GM18499 (cell line): ENCODE data around the gene ZBTB17.
"Not testable (repeated sequence)": the region's sequence is repeated elsewhere in the genome, so short reads cannot be mapped to it uniquely, and the experiment has no call there.

Experiments
- ATAC-seq: cut with Tn5 transposase; IDR thresholded peaks from one replicate; pipeline ENCODE4 v1.9.1; 2021; ENCODE audit warnings: moderate number of reproducible peaks; ENCODE audit not compliant: insufficient read depth, unreplicated experiment

The ZBTB17 gene

DNA sequence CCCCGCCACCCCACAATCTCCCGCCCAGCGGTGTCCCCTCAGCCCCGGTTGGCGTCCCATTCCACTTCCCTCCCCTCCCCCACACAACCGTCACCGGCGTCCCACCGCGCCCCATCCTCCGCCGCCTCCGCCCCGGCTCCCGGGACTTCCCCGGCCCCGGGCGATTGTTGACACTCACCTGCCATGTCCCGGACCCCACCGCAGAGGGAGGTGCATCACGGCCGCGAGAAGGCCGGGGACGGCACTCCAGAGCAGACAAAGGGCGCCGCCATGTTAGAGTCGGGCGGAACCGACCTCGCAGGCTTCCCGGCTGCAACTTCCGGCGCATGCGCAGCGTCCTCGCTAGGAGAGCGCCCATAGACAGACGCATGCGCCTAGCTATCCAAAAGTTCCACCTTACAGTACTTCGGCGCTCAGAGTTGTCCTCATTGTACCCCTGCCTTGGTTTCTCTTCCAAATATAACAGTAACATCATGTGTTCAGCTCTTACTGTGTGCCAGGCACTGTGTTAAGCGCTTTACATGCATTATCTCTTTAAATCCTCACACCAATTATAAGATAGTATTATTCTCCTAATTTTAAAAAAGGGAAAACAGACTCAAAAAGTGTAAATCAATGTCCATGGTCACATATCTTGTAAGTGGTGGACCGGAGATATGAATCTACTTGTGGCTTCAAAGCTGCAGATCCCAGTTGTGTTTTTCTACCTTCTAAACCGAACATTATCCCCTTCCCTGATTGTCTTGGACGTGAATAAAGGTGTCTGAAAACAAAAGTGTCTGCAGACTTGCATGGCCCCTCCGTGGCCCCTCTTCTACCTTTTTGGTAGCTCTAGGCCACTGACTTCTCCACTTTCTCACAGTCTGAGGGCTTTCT lies at the start of gene ZBTB17:
TSS of gene ZBTB17 (minus strand) at position 297 of the 876 bp plus-strand sequence. CDS start 27,606 bp downstream, outside the sequence.
- ATAC-seq: no peak

DNA sequence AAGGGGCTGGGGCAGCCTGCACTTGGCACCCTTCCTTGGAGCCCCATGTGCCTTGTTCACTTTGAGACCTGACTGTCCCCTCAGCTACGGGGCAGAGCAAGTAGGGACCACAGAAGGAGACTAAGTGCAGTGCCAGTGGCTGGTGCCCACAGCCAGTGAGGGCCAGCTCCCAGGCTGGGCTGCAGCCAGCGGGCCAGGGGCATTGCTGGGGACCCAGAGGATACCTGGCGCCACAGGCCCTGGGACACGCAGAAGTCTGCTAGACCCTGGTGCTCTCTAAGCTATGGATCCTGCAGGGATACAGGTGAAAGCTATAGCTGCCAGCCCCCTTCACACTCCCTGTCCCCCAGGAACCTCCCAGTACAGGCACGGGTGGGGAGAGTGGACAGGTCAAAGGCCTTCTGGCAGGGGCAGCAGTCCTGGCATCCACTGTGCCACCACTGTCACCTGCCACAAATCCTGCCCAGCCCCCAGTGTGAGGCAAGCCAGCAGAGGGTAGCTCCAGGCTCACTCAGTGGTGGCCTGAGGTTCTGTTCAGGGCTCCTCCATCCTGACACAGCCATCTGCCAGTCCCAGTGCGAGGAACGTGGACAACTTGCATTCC lies 47.3 kb upstream of the ZBTB17 start:
- no peak for ATAC-seq

DNA sequence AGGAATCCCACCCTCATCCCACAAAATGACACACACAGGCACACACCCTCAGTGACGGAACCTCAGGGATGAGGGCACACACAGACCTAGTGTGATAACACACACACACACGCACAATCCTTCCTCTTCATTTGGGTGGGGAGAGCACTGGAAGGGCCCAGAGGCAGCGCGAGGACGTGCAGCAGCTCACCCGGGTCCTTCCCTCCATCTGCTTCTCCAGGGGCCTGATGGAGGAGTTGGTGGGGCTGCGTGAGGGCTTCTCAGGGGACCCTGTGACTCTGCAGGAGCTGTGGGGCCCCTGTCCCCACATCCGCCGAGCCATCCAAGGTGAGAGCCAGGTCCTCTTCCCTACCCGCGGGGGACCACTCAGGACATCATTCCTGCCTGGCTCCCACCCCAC lies 46.5 kb upstream of the ZBTB17 start:
- no peak for ATAC-seq

DNA sequence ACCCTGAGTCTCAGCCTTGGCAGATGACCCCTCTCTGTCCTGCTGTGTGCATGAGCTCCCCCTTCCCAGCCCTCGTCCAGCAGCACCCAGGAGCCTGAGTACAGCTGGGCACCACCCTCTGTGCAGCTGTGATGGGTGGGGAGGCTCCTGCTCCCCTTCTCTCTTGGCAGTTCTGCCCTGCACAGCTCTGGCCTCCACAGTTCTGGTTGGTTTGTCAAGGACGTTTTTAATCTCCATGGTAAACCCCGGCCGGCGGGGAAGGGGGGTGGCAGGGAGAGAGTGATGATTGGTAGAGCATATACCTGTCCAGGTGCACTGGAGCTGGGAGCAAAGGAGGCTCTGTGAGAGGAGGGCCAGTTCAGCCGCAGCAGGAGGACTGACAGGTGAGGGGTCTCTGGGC lies 45.8 kb upstream of the ZBTB17 start, which contains the start of gene CLCNKA:
TSS of gene CLCNKA (plus strand) at position 356 of the 400 bp plus-strand sequence. CDS start 584 bp downstream, outside the sequence.
- ATAC-seq: no peak

DNA sequence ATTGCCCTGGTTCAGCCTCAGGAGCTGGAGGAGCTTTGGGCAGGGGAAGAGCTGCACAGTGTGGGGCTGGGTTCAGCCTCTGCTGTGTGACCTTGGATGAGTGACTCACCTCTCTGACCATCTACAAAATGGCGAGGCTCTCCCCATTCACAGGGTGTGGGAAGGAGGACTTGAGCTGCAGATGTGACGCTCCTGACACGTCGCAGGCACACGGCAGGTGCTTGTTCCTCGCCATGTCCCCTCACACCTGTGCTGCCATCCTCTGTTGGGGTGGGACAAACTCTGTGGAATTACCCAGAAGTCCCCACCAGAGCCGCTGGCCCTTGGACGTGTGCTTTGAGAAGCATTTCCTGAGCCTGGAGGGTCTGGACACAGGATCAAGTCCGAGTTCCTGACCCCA lies 45.0 kb upstream of the ZBTB17 start:
- ATAC-seq: not testable (repeated sequence)

DNA sequence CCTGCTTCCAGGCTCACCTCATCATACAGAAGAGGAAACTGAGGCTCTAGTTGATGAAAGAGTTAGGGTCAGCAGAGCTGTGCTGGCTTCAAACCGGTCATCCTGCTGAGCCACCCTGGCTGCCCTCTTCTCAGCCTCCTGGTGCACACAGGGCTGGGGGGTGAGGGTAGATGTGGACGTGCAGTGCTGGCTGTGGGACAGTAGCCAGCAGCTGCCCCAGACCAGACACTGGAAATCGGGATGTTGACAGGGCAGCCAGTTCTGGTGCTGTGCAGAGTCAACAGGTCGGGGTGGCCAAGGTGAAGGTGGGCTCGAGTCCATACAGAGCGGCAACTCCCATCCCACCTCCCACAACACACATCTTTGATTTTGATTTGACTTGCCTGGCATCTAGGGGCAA lies 44.4 kb upstream of the ZBTB17 start:
- ATAC-seq: no peak

DNA sequence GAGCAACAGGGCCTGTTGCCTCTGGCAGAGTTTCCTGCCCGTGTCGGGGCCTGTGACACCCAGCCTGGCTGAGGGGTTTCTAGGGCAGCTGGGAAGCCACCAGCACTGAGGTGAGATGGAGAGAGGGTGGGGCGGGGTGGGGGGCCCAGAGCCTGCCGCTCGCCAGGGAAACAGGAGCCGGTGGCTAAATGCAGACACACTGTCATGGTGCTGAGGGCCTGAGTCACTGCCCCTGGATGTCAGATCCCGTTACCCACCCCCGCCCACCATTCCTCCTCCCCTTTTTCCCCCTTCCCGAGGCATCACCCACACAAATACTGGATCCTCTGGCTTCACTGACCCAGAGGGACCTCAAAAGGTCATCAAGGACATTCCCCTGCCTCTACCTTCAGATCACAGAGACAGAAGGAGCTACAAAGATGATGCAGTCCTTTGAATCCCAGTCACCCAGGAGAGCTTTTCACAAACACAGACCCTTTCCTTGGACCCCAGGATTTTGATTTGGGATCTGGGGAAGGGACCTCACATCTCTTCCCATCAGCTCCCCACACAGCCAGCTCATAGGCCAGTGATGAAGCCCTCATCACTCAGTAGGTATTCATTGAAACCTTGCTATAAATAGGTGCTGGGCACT lies 43.9 kb upstream of the ZBTB17 start:
- no peak for ATAC-seq

DNA sequence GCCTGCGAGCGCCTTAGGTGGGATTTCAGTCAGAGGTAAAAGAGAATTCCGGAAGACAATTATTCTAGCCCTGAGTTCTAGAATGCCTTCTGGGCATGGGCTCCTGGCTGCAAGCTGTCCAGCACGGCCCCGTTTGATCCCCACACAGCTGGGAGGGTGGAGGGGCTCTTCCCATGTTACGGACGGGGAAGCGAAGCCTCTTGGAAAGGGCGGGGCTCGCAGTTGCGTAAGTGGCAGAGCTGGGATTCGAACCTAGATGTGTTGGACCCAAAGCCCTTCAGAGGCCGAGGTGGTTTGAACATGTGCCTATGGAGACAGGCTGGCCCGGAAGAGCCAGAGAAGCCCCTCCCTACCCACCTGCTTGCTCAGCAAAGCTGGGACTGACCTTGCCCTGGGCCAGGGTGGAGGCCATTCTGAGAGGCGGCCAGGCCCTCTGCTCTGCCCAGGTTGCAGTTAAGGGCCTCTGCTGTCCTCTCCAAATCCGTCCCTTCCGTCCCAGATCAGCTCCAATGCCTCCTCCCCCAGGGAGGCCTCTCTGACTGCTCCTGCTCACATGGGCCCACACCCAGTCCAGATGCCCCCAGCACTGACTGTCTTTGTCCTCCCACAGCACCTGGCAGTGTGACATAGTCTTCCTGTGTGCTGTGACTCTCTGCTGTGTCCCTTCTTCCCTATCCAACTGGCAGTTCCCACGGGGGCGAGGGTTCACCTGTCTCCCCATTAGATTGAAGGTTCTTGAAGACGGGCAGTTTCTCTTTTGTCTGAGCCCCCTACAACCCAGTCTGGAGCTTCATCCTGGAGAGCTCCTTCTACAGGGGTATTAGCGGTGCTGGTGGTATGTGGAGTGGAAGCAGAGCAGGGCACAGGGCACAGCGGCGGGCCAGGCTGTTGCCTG lies 43.1 kb upstream of the ZBTB17 start:
- ATAC-seq: no peak

DNA sequence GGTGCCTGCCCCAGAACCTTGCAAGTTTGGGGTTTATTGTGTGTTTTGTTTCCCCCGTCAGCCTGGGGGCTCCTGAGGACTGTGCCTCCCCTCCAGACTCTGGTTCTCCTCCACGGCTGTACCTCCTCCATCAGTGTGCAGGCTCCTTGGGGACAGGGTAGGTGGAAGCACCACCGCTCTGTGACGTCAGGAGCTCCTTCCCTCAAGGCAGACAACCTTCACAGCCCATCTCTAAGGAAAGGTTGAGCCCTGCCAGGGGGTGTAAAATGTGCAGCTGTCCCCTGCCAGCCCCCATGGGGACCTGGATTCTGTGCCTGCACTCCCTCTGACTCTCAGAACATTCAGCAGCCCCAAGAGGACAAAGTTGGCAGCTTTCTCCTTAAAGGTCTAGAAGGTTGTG lies 42.4 kb upstream of the ZBTB17 start:
- ATAC-seq: no peak

DNA sequence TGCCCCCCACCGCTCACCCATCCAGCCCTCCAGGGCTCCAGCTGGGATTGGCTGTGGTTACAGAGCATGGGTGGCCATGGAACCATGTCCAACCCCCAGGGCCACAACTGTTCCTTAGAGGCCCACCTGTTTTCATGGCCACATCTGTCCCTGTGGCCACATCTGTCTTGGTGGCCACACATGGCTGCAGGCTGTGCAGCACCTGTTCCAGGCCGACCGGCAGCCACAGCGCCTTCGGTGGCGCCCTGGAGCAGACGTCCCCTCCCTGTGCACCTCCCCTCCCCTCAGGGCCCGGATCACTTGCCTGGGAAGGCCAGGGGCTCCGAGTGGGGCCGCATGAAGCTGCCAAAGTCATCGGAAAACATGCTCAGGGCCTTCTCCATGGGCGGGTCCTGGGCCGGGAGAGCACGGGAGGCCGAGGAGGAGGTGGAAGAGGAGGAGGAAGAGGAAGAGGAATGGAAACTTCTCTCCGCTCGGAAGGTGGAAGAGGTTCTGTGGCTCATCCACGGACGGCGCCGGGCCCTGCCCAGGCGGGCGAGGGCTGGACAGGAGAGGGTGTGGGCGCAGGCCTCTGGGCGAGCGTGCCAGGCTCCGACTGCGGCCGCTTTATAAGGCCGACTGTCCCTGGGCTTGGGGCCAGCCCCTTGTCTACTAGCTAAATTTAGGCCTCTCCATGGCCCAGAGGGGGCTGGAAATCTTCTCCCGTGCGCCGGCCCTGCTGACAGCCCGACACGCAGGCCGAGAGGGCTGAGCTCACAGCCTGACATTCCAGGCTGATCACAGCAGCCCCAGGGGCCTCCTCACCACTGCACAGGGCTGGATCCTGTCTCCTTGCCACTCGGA lies 41.8 kb upstream of the ZBTB17 start, which contains the start of gene HSPB7:
TSS of gene HSPB7 (minus strand) at position 583 of the 843 bp plus-strand sequence. CDS start at position 503, 80 bp downstream.
- ATAC-seq: no peak

DNA sequence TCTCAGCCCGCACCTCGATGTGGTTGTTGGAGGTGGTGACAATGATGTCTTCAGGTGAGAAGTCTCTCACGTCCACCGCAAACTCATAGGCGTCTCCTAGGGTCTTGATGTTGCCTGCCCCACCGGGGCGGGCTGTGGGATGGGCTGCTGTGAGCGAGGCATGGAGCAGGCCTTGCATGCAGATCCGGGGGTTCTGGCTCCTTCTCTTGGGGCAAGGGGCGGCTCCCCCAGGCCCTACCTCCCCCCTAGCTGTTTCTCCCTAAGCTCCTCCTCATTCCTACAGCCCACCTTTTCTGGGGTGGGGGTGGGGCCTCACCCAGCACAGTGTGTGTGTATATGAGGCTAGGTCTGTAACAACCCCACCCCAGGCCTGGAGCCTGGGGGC lies 41.2 kb upstream of the ZBTB17 start:
- ATAC-seq: no peak

DNA sequence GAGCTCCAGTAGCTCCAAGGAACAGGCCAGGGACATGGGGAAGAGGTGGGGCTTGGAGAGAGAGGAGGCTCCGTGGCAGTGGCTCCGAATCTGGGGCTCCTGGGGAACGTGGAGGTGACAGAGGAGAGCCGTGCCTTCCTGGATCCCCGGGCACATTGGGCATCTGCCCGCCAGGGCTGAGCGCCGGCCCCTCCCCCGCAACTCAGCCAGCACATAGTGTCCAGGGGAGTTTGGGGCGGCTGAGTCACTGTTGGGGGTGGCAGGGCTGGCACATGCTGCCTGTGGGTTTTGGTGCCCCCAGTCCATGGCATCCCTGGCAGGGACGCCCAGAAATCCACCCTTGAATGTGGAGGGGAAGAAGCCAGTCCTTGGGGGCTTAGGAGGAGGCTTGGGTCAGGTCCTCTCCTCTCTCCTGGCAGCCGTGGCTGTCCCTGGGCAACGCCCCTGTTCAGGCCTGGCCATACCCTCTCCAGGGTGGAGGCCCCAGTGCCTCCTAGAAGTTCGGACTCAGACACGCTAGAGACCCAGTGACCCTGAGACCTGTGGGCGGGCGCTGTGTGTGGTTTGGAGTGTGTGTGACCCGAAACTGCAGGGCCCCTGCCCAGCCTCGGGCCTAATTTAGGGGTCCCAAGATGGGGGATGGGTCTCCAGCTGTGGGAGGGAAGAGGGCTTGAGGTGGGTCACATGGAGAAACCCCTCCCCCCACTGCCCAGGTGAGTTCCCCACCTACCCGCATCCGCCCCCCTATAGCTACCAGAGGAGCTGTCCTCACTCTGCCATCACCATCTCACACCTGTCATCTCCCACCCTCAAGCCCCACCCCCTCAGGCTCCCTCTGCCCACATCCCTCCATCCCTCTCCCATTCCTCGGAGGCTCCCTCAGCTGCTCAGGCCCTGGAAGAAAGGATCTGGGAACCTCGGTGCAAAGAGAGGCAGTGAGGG lies 40.3 kb upstream of the ZBTB17 start:
- ATAC-seq: no peak

DNA sequence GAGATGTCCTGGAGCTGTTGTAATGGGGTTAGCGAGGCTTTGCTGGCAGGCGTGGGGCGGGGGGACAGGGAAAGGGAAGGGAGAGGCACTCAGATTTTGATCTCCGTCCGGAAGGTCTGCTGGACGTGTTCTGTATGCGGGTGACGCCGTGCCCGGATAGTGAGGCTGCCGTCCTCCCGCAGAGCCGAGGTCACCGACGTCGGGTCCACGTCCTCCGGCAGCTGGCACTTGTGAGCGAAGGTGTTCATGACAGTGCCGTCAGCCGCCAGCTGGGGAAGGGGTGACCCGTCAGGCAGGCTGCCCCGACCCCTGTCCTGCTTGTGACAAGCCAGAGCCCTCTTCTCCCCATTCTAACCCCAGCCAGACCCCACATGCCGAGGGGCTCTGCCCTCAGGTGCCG lies 39.6 kb upstream of the ZBTB17 start:
- ATAC-seq: no peak

DNA sequence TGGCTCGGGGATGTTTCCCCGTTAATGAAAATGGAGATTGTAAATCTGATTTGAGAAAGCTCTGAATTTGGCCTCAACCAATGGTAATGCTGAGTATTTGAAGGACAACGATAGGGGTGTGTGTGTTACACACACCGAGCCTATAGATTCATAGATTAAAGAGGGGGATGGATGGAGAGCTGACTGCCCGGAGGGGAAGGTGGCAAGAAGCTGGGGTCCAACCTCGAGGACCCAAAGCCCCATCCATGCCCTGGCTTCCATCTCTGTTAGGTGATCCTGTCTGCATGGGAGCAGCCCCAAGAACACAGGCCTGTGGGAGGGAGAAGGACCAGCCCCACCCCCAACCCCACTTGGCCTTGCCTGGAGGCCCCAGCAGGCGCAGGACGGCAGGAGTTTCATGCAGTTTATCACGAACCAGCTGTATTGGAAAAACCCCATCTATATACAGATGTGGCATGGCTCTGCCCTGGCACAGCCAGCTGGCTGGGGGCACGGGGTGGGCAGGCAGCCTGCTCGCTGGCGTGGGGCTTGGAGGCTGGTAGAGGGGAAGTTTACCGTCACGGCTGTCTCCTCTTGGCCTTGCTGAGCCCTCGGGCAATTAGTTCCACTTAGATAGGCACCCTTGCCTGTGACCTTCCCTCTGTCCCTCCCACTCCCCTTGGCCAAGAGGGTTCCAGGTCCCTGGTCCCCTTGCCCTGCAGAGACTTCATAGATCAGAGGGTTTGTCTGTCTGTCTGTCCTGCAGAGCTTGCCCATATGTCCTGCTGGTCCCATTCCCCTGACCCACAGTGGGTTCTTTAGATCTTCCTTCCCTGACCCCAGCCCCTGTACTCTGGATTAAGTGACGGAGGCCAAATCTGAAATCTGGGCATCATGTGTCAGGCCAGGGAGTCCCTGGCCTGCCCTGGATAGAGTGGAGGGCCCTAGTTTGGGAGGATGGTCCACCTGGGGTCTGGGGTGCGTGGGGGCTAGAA lies 38.9 kb upstream of the ZBTB17 start:
- ATAC-seq: no peak

DNA sequence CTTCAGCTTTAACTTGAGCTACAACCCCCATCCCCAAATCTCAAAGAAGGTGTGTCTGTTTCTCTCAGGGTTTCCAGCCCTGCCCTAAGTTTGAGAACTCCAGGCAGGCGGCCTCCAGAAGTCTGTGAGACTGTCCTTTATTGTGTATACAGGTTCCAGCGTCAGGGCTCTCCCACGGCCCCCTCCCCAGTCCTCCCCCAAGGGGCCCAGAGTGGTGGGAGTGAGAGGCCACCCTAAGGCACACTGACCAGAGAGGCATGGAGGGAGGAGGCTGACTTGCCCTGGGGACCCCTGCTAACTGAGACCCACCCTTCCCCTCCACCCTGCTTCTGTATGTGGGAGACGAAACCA lies 38.0 kb upstream of the ZBTB17 start:
- ATAC-seq: no peak

DNA sequence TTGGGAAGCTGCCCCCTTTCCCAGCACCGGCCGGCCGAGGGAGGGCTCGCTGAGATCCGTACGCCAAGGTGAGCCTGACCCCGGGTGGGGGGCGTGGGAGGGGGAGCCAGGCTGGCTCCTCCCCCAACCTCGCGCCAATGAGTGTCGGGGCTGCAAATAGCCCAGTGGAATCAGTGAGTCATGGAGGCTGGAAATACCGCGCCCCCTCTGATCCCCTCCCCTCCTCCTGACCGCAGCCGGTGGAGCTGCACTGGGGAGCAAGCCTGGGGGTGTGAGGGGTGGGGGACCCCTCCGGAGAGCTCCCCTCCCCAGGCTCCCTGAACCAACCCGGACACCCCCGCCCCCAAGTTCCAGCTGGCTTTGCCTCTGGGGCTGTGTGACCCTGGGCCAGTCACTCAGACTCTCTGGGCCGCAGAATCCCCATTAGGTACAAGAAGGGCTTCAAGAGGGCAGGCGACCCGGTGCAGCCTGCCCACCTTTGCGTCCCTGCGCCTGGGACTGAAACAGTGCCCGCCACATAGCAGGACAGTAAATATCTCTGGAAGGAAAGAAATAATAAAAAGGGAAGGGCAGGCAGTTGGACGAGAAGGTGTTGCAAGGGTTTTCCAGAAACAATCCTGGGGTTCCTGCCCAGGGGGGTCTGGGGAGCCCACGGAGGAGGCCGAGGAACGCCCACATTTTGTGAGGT lies 37.5 kb upstream of the ZBTB17 start:
- ATAC-seq: no peak
